OCI-LY3 (cell line): ENCODE data around the gene MYRF.

ENCODE experiments used
- EZH2phosphoT487 ChIP-seq: fragments of 200-600 bp; shearing (Covaris generic); IDR thresholded peaks from 2 replicates; pipeline ENCODE4 v1.6.1; 2018; ENCODE audit warnings: antibody characterized with exemption, mixed run types, low read depth
- TF ChIP-seq, protein P1 (sequence below): fragments of 200-600, 300-600 bp; sonication (generic); IDR thresholded peaks from 2 replicates; pipeline ENCODE4 v1.5.1; 2014; ENCODE audit warnings: antibody characterized with exemption, low read length, low read depth

DNA sequence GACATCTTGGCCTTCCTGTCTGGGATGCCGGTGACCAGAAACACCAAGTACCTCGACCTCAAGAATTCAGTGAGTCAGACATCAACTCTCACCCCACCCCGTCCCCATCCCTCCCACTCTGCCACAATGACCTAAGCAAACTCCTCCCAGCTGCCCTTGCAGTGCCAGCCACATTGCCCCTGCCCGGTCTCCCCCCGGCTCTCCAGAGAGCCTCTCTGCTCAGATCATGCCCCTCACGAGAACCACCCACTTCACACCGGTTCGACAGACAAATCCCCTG, 23.6 kb upstream of the MYRF start:
- TF ChIP-seq, protein P1, sequence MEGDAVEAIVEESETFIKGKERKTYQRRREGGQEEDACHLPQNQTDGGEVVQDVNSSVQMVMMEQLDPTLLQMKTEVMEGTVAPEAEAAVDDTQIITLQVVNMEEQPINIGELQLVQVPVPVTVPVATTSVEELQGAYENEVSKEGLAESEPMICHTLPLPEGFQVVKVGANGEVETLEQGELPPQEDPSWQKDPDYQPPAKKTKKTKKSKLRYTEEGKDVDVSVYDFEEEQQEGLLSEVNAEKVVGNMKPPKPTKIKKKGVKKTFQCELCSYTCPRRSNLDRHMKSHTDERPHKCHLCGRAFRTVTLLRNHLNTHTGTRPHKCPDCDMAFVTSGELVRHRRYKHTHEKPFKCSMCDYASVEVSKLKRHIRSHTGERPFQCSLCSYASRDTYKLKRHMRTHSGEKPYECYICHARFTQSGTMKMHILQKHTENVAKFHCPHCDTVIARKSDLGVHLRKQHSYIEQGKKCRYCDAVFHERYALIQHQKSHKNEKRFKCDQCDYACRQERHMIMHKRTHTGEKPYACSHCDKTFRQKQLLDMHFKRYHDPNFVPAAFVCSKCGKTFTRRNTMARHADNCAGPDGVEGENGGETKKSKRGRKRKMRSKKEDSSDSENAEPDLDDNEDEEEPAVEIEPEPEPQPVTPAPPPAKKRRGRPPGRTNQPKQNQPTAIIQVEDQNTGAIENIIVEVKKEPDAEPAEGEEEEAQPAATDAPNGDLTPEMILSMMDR = no peak
- no peak for TF ChIP-seq EZH2phosphoT487
